Adrenal gland (tissue), 12 donors: ENCODE data around the gene AP3M1. TPM values are rescaled to one million over a fixed set of nuclear protein-coding genes. Genes with fewer than 3 reads are reported as not detected.

Source experiments
- DNase-seq, 7 donors: peaks; one replicate each; pipeline ENCODE4 v3.0.0-alpha.2; 2019 to 2020
- H3K27ac ChIP-seq, 5 donors: fragments of 200-600 bp; sonication (generic) in 4 of 5; 1 replicate in 3 of 5; 2 replicates in 2 of 5; pipeline versions ENCODE4 v1.5.1 to v1.8.0; 2016 to 2020; ENCODE audit warnings: mild to moderate bottlenecking in 1 of 5
- H3K27me3 ChIP-seq: fragments of 200-600 bp; 2 replicates; pipeline ENCODE4 v1.8.0; 2021
- H3K36me3 ChIP-seq, 2 donors: fragments of 200-600 bp; replicated peaks in 1 of 2; 1 replicate in 1 of 2; 2 replicates in 1 of 2; pipeline versions ENCODE4 v1.5.1 to v1.8.0; 2018 to 2022
- H3K4me1 ChIP-seq, 2 donors: fragments of 200-600 bp; replicated peaks in 1 of 2; 1 replicate in 1 of 2; 2 replicates in 1 of 2; pipeline versions ENCODE4 v1.5.1 to v1.8.0; 2018 to 2021
- H3K4me3 ChIP-seq, 4 donors: fragments of 200-600 bp; sonication (generic) in 3 of 4; one replicate each; pipeline ENCODE4 v1.5.1; 2016 to 2018
- H3K9me3 ChIP-seq, 3 donors: fragments of 200-600 bp; sonication (generic) in 1 of 3; replicated peaks in 1 of 3; 1 replicate in 2 of 3; 2 replicates in 1 of 3; pipeline versions ENCODE4 v1.5.1 to v1.8.0; 2016 to 2021
- CTCF ChIP-seq, 6 experiments: fragments of 450-650 bp in 4 of 6; fragments of 200-600 bp in 2 of 6; sonication (generic) in 1 of 6; IDR thresholded peaks; 1 replicate in 5 of 6; 2 replicates in 1 of 6; pipeline versions ENCODE4 v1.5.1 to v1.8.0; 2016 to 2021; ENCODE audit warnings: antibody characterized with exemption in 6 of 6, mild to moderate bottlenecking in 2 of 6, moderate library complexity in 1 of 6
- POLR2A ChIP-seq, 2 donors: fragments of 450-650 bp; IDR thresholded peaks; one replicate each; pipeline ENCODE4 v1.6.1; 2017; ENCODE audit warnings: antibody characterized with exemption in 2 of 2, mild to moderate bottlenecking in 2 of 2, moderate library complexity in 1 of 2
- WGBS, 4 donors: extraction: QIAGEN DNeasy Blood & Tissue Kit in 2 of 4; methylation state at CpG; one replicate each; pipeline versions ENCODE4 v1.1.5 to v1.1.7; 2013 to 2017; 5-methylcytosine and 5-hydroxymethylcytosine counted together
- intact Hi-C, 2 donors: fragments of 100-400 bp; cut with DNase I; formaldehyde crosslinking; loops; one replicate each; pipeline versions ENCODE4 v1.14.1 to v1.15.0; 2022 to 2023
- polyA plus RNA-seq, 3 donors: library from polyadenylated mRNA; stranded (reverse); fragments of 200-250 nt in 2 of 3; fragments of 350-450 nt in 1 of 3; fragmentation: Illumina TruSeq in 1 of 3; extraction: RNeasy Lipid Tissue Mini Kit (QIAGEN cat#74804) in 1 of 3; gene quantifications; one replicate each; pipeline ENCODE4 v1.2.3, GENCODE V29; 2013 to 2014
- total RNA-seq, 9 donors: library from RNA; depleted of rRNA in 4 of 9; stranded (reverse); fragments of >200 nt in 4 of 9; fragments of 120-200 nt in 1 of 9; fragmentation: NEBNext Ultra II Directional in 1 of 9; extraction: Animal tissue kit (Norgen Biotek cat#: 25700) in 1 of 9; gene quantifications; one replicate each; pipeline versions ENCODE4 v1.1.0 to v1.2.4, GENCODE V29; 2013 to 2023
- donor health status: healthy with polysubstance abuse.
- donor health status: Bipolar disorder and iron deficiency.
- donor health status: DM: yes; HTN: yes; CAD: no.
- donor health status: DM: no; HTN: no; CAD: no.
- donor health status: DM: no; HTN: no; CAD: no.
- donor health status: DM: yes; HTN: yes; CAD: no.

AP3M1 gene
- total and polyA plus RNA-seq, 12 donors, result 6.1 to 79.7 (median 38.0) TPM

GRCh38 chr10:74120911-74121310, 29.7 kb downstream of the AP3M1 start:
- DNase-seq, result no peak
- no peak overlapping the region for H3K4me3 ChIP-seq
- WGBS, 4 donors, result 23 to 32% (median 29%) methylated on average over 1 of the region's 1 CpG
- H3K27me3 ChIP-seq, result no peaks in the 10 kb centered on the region
- peak overlapping the region in 2 of 5 donors; percentile 31 to 54 for H3K27ac ChIP-seq
- intact Hi-C loops, result no loop called here
- H3K36me3 ChIP-seq, result peaks cover 0 to 56% of the 10 kb centered on the region in 2 donors
- H3K9me3 ChIP-seq, result no peaks in the 10 kb centered on the region
- H3K4me1 ChIP-seq, result peaks cover 12 to 29% of the 10 kb centered on the region in 2 donors
- TF ChIP-seq CTCF (IDR thresholded peaks at IDR 0.05) (no peak), POLR2A (IDR thresholded peaks at IDR 0.05) (no peak)

GRCh38 chr10:74118804-74119203, 31.8 kb downstream of the AP3M1 start:
- TF ChIP-seq CTCF (IDR thresholded peaks at IDR 0.05) (no peak), POLR2A (IDR thresholded peaks at IDR 0.05) (no peak)
- Histone ChIP-seq H3K4me1 (peaks cover 12 to 38% of the 10 kb centered on the region in 2 donors), H3K27ac (peak overlapping the region in 2 of 5 donors; percentile 32), H3K36me3 (peaks cover 0 to 53% of the 10 kb centered on the region in 2 donors), H3K9me3 (no peaks in the 10 kb centered on the region), H3K27me3 (no peaks in the 10 kb centered on the region), H3K4me3 (no peak overlapping the region)
- intact Hi-C loops, result no loop called here
- 61 to 73% (median 70%) methylated on average over 3 of the region's 3 CpGs for WGBS, 4 donors
- DNase-seq, result peak in 3 of 7 donors; percentile 17 to 27 (median 18)

- Histone ChIP-seq H3K27me3 (no peaks in the 10 kb centered on the region), H3K4me1 (peaks cover 12 to 48% of the 10 kb centered on the region in 2 donors), H3K27ac (no peak overlapping the region), H3K36me3 (peaks cover 0 to 54% of the 10 kb centered on the region in 2 donors), H3K9me3 (no peaks in the 10 kb centered on the region), H3K4me3 (no peak overlapping the region)
- 85 to 99% (median 94%) methylated on average over 4 of the region's 4 CpGs for WGBS, 4 donors
- no peak for TF ChIP-seq CTCF (IDR thresholded peaks at IDR 0.05)
- no peak for TF ChIP-seq POLR2A (IDR thresholded peaks at IDR 0.05)
- DNase-seq, result no peak
- intact Hi-C loops, result no loop called here
Observed at GRCh38 chr10:74117738-74118137, 32.9 kb downstream of the AP3M1 start.

- no peak for TF ChIP-seq POLR2A (IDR thresholded peaks at IDR 0.05)
- no peak for TF ChIP-seq CTCF (IDR thresholded peaks at IDR 0.05)
- WGBS, 4 donors, result 69 to 81% (median 73%) methylated on average over 10 to 12 of the region's 12 CpGs
- intact Hi-C loops, result no loop called here
- Histone ChIP-seq H3K4me1 (peaks cover 0 to 23% of the 10 kb centered on the region in 2 donors), H3K9me3 (no peaks in the 10 kb centered on the region), H3K4me3 (no peak overlapping the region), H3K36me3 (peaks cover 0 to 84% of the 10 kb centered on the region in 2 donors), H3K27ac (peak overlapping the region in 1 of 5 donors; percentile 57), H3K27me3 (no peaks in the 10 kb centered on the region)
- peak in 3 of 7 donors; percentile 9 to 81 (median 26) for DNase-seq
Observed at GRCh38 chr10:74114041-74114448, 36.6 kb downstream of the AP3M1 start.
